K562 (cell line): ENCODE data around the gene UBAP2. TPM values are rescaled to one million over a fixed set of nuclear protein-coding genes. Genes with fewer than 3 reads are reported as not detected.

Source experiments
- ATAC-seq: fragments of 200-7000 bp; cut with Tn5 transposase; 3 replicates; pipeline ENCODE4 v1.9.1; 2020; ENCODE audit warnings: moderate library complexity
- BruUV-seq: library from RNA; stranded (reverse); fragments of 400-500 nt; replicated peaks from 2 replicates; lab custom pipeline; 2021; lab: Mats Ljungman, UMichigan
- CTCF ChIA-PET: fragments of 300-600 bp; formaldehyde crosslinking; extraction: SDS; loops from one replicate; lab custom pipeline; 2021; ENCODE audit warnings: low intra/inter-chr PET ratio; lab: Yijun Ruan, JAX
- POLR2A ChIA-PET: fragments of 300-600, 350-650 bp; sonication (Branson Sonifier 250); formaldehyde crosslinking; extraction: SDS; loops from one replicate; lab custom pipeline; 2021; ENCODE audit warnings: antibody characterized with exemption, inconsistent platforms; lab: Yijun Ruan, JAX
- DNase-seq, 4 experiments: peaks; one replicate each; pipeline versions ENCODE4 v3.0.0 to v3.0.0-alpha.2; 2011 to 2018; ENCODE audit warnings: low spot score in 3 of 4, mixed read lengths in 3 of 4; ENCODE audit errors: extremely low read depth in 1 of 4
- FAIRE-seq: peaks from 2 replicates; lab custom pipeline; 2011; peaks lifted over from hg19 to GRCh38; lab: Jason Lieb, UNC
- H2AFZ ChIP-seq: 2 replicates; pipeline ENCODE4 v1.6.0; 2011; ENCODE audit warnings: low read depth, low read length, control low read depth, inconsistent platforms
- H3K27ac ChIP-seq: fragments of 200-600 bp; 3 replicates; pipeline ENCODE4 v1.8.0; 2011; ENCODE audit warnings: low read depth, mild to moderate bottlenecking, control low read depth, inconsistent platforms, low read length, moderate library complexity, mixed read lengths; ENCODE audit errors: extremely low read depth
- H3K27me3 ChIP-seq, 2 experiments: fragments of 300-600 bp in 1 of 2; 2 replicates in 1 of 2; 3 replicates in 1 of 2; pipeline versions ENCODE4 v1.6.0 to v1.8.0; 2011; ENCODE audit warnings: inconsistent platforms in 2 of 2, low read length in 2 of 2, mild to moderate bottlenecking in 1 of 2, mixed read lengths in 1 of 2, moderate library complexity in 1 of 2; ENCODE audit not compliant: control insufficient read depth in 2 of 2, insufficient read depth in 2 of 2
- H3K36me3 ChIP-seq: fragments of 300-600 bp; 3 replicates; pipeline ENCODE4 v1.8.0; 2011; ENCODE audit warnings: mild to moderate bottlenecking, low read length, inconsistent platforms; ENCODE audit not compliant: control insufficient read depth, insufficient read depth
- H3K4me1 ChIP-seq, 2 experiments: fragments of 200-600 bp in 1 of 2; replicated peaks in 1 of 2; 2 replicates in 1 of 2; 3 replicates in 1 of 2; pipeline versions ENCODE4 v1.5.1 to v1.8.0; 2011; ENCODE audit warnings: inconsistent platforms in 2 of 2, low read length in 2 of 2, mild to moderate bottlenecking in 1 of 2, mixed read lengths in 1 of 2, moderate library complexity in 1 of 2; ENCODE audit not compliant: control insufficient read depth in 2 of 2, insufficient read depth in 2 of 2
- H3K4me2 ChIP-seq: 2 replicates; pipeline ENCODE4 v1.6.1; 2011; ENCODE audit warnings: low read length, control low read depth, inconsistent platforms, mixed read lengths; ENCODE audit not compliant: insufficient read depth
- H3K4me3 ChIP-seq: fragments of 200-600 bp; sonication (generic), shearing (Covaris generic); 2 replicates; pipeline ENCODE4 v1.5.1; 2016; ENCODE audit warnings: control low read depth, inconsistent platforms
- H3K79me2 ChIP-seq: fragments of 200-600 bp; 3 replicates; pipeline ENCODE4 v1.8.0; 2011; ENCODE audit warnings: low read length, inconsistent platforms; ENCODE audit not compliant: control insufficient read depth, insufficient read depth
- H3K9ac ChIP-seq, 2 experiments: 2 replicates each; pipeline versions ENCODE4 v1.6.0 to v1.6.1; 2011; ENCODE audit warnings: low read depth in 2 of 2, low read length in 2 of 2, control low read depth in 1 of 2, inconsistent platforms in 1 of 2, mild to moderate bottlenecking in 1 of 2, mixed read lengths in 1 of 2; ENCODE audit not compliant: insufficient read depth in 1 of 2
- H3K9me1 ChIP-seq: one replicate; pipeline ENCODE4 v1.6.0; 2011; ENCODE audit warnings: inconsistent platforms, mild to moderate bottlenecking, low read length, moderate library complexity; ENCODE audit not compliant: control insufficient read depth, insufficient read depth
- H3K9me3 ChIP-seq: replicated peaks from 2 replicates; pipeline ENCODE4 v1.5.1; 2011; ENCODE audit warnings: low read depth, low read length, inconsistent platforms; ENCODE audit not compliant: control insufficient read depth, insufficient read depth
- H4K20me1 ChIP-seq: replicated peaks from 2 replicates; pipeline ENCODE4 v1.6.1; 2011; ENCODE audit warnings: low read length, inconsistent platforms, mixed read lengths; ENCODE audit not compliant: control insufficient read depth, insufficient read depth
- POLR2A ChIP-seq: fragments of 450-650 bp; conservative IDR thresholded peaks from 2 replicates; pipeline ENCODE4 v1.6.1; 2016
- SUPT5H ChIP-seq: fragments of 450-650 bp; IDR thresholded peaks from 2 replicates; pipeline ENCODE4 v1.6.1; 2016
- WGBS: fragments of 100-300 bp; shearing (Covaris generic); methylation state at CpG from one replicate; pipeline ENCODE4 v1.1.6; 2016; ENCODE audit warnings: low coverage, mixed read lengths; ENCODE audit not compliant: insufficient coverage; ENCODE audit errors: missing lambda C conversion rate; 5-methylcytosine and 5-hydroxymethylcytosine counted together
- in situ Hi-C: fragments of 300-500 bp; cut with MboI; formaldehyde crosslinking; loops from 4 replicates; pipeline ENCODE4 v1.15.0; 2018; ENCODE audit warnings: inconsistent platforms, mixed read lengths
- intact Hi-C: fragments of 100-400 bp; cut with micrococcal nuclease; formaldehyde crosslinking; loops from 2 replicates; pipeline ENCODE4 v1.14.2; 2022
- polyA plus RNA-seq, 8 experiments: library from polyadenylated mRNA; depleted of rRNA in 4 of 8; stranded (reverse) in 5 of 8; unstranded in 3 of 8; fragments of >200 nt; fragmentation: Nextera tagmentation in 2 of 8; fragmentation: Illumina TruSeq in 1 of 8; extraction: Ambion mirVana in 2 of 8; extraction: Trizol in 1 of 8; gene quantifications; 2 replicates each; pipeline versions ENCODE4 v1.2.1 to v1.2.3, GENCODE V29; 2011 to 2014; ENCODE audit warnings: inconsistent platforms in 1 of 8, missing spikeins in 1 of 8
- total RNA-seq, 7 experiments: library from RNA; depleted of rRNA in 6 of 7; stranded (reverse); fragments of >200 nt in 6 of 7; fragmentation: Illumina TruSeq in 2 of 7; extraction: Trizol in 2 of 7; gene quantifications; 2 replicates each; pipeline versions ENCODE4 v1.2.1 to v1.2.3, GENCODE V29; 2011 to 2021; ENCODE audit warnings: low replicate concordance in 1 of 7
- TF ChIP-seq, protein P1 (sequence below): fragments of 450-650 bp; formaldehyde crosslinking; IDR thresholded peaks from 2 replicates; pipeline ENCODE4 v1.4.0; 2020; ENCODE audit warnings: mild to moderate bottlenecking, moderate library complexity

UBAP2 gene
- total and polyA plus RNA-seq, 9 of the 15 experiments (the other 6 are each of a cell fraction or from before 2014, with no cell fraction given): 8.7 to 47.9 (median 18.7) TPM

DNA sequence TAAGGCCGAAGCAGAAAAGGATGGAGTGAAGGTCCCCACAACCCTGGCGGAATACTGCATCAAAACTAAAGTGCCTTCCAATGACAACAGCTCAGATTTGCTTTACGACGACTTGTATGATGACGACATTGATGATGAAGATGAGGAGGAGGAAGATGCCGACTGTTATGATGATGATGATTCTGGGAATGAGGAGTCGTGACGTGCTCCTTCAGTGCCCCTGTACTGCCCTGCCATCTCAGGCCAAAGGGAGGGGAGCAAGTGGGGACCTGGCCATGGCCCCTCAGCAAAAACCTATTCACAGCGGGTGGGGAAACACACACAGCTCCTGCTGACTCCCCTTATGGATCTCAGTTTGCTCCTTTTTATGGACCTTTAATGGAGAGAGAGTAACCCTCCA is 131.7 kb downstream of the UBAP2 start:
- no TSS peak for BruUV-seq
- TF ChIP-seq, protein P1, sequence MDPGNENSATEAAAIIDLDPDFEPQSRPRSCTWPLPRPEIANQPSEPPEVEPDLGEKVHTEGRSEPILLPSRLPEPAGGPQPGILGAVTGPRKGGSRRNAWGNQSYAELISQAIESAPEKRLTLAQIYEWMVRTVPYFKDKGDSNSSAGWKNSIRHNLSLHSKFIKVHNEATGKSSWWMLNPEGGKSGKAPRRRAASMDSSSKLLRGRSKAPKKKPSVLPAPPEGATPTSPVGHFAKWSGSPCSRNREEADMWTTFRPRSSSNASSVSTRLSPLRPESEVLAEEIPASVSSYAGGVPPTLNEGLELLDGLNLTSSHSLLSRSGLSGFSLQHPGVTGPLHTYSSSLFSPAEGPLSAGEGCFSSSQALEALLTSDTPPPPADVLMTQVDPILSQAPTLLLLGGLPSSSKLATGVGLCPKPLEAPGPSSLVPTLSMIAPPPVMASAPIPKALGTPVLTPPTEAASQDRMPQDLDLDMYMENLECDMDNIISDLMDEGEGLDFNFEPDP (CRISPR knock-in tag): no peak
- TF ChIP-seq SUPT5H: 0 out of 2 replicates have a peak, but pooled peaks have one; percentile 14
- peak; percentile 45 for TF ChIP-seq POLR2A
- H3K4me1 ChIP-seq: no peaks in the 10 kb centered on the region
- ChIA-PET CTCF (no interaction called here), POLR2A (no interaction called here)
- H2AFZ ChIP-seq: no peak overlapping the region
- FAIRE-seq (no peak), DNase-seq (no peak), ATAC-seq (no peak)
- no peaks in the 10 kb centered on the region for H3K27me3 ChIP-seq
- H4K20me1 ChIP-seq: no peaks in the 10 kb centered on the region; the same call in 1 of the 2 replicates
- H3K9ac ChIP-seq: no peak overlapping the region
- in situ Hi-C loops (no loop called here), intact Hi-C loops (loop anchor here (10.0 kb wide), 1 partner anchor 102 kb away; the partner anchor contains the start of gene UBE2R2)
- H3K4me2 ChIP-seq: no peak overlapping the region
- no peaks in the 10 kb centered on the region for H3K79me2 ChIP-seq
- 85% methylated on average over 5 of the region's 9 CpGs for WGBS
- H3K9me1 ChIP-seq: no peaks in the 10 kb centered on the region
- no peaks in the 10 kb centered on the region for H3K9me3 ChIP-seq
- H3K36me3 ChIP-seq: peaks cover 86% of the 10 kb centered on the region
- H3K27ac ChIP-seq: no peak overlapping the region
- no peak overlapping the region for H3K4me3 ChIP-seq
